BLaER1 (cell line): ENCODE measurements around the gene RREB1.

Experiments
- H3K27ac ChIP-seq: shearing (Covaris generic); formaldehyde crosslinking; 2 replicates; pipeline ENCODE4 v1.8.1; 2022
- H3K27me3 ChIP-seq: shearing (Covaris generic); formaldehyde crosslinking; 2 replicates; pipeline ENCODE4 v1.8.1; 2022
- H3K36me3 ChIP-seq: shearing (Covaris generic); formaldehyde crosslinking; 2 replicates; pipeline ENCODE4 v1.8.1; 2022
- H3K4me1 ChIP-seq: shearing (Covaris generic); formaldehyde crosslinking; 2 replicates; pipeline ENCODE4 v1.8.1; 2022
- H3K4me2 ChIP-seq: shearing (Covaris generic); formaldehyde crosslinking; 2 replicates; pipeline ENCODE4 v1.8.1; 2022
- H3K4me3 ChIP-seq: shearing (Covaris generic); formaldehyde crosslinking; 2 replicates; pipeline ENCODE4 v1.8.1; 2022
- H3K9ac ChIP-seq: shearing (Covaris generic); formaldehyde crosslinking; 2 replicates; pipeline ENCODE4 v1.8.1; 2022
- H3K9me3 ChIP-seq: shearing (Covaris generic); formaldehyde crosslinking; 2 replicates; pipeline ENCODE4 v1.8.1; 2022
- H4K20me1 ChIP-seq: shearing (Covaris generic); formaldehyde crosslinking; 2 replicates; pipeline ENCODE4 v1.8.1; 2022
- Cebpa-rat ChIP-seq: shearing (Covaris generic); IDR thresholded peaks from 2 replicates; pipeline ENCODE4 v1.8.1; 2022

RREB1 gene

DNA sequence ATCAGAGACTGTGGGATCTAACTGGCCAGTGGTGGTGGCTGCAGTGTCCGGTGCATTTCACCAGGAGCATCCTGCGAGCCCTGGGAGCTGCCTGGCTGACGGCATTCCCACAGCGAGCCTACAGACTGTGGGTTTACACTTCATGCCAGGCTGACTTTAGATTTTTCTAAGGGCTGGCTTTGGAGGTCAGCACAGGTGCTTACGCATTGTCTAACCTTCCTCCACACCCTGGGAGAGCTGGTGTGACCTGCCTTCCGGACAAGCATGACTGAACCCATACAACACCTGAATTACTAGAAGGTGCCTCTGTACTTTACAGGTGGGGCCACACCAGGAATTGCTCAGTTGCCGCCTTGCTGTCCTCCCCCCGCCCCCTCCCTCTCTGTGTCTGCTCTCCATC lies 96.2 kb downstream of the RREB1 start:
- H3K27ac ChIP-seq = no peak overlapping the region
- H3K27me3 ChIP-seq = no peaks in the 10 kb centered on the region
- H4K20me1 ChIP-seq = peaks cover 86% of the 10 kb centered on the region
- no peak for TF ChIP-seq Cebpa-rat
- H3K4me3 ChIP-seq = no peak overlapping the region
- no peaks in the 10 kb centered on the region for H3K9me3 ChIP-seq
- no peak overlapping the region for H3K9ac ChIP-seq
- H3K36me3 ChIP-seq = peaks cover 90% of the 10 kb centered on the region
- peaks cover 30% of the 10 kb centered on the region for H3K4me1 ChIP-seq
- H3K4me2 ChIP-seq = no peak overlapping the region

DNA sequence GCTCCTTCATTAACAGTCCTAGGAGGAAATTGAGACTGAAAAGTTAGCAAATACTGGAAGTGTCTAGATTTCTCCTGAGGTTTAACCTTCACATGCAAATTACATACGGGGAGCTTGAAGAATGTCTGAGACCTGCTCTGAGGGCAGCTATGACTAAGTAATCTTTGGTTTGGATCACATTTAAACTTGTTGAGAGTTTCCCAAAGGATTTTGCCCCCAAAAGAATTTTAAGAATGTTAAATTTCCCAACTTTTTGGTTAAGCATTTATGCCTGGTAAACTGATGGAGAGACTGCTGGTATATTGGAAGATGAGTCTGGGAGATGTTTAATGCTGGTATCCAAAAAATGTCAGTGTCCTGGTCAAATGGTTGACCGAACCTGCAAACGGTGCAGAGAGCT lies 97.0 kb downstream of the RREB1 start:
- H3K27ac ChIP-seq = no peak overlapping the region
- H3K36me3 ChIP-seq = peaks cover 88% of the 10 kb centered on the region
- peaks cover 84% of the 10 kb centered on the region for H4K20me1 ChIP-seq
- H3K4me2 ChIP-seq = no peak overlapping the region
- H3K4me3 ChIP-seq = no peak overlapping the region
- no peaks in the 10 kb centered on the region for H3K9me3 ChIP-seq
- no peak overlapping the region for H3K9ac ChIP-seq
- H3K4me1 ChIP-seq = peaks cover 30% of the 10 kb centered on the region
- TF ChIP-seq Cebpa-rat = no peak
- no peaks in the 10 kb centered on the region for H3K27me3 ChIP-seq

DNA sequence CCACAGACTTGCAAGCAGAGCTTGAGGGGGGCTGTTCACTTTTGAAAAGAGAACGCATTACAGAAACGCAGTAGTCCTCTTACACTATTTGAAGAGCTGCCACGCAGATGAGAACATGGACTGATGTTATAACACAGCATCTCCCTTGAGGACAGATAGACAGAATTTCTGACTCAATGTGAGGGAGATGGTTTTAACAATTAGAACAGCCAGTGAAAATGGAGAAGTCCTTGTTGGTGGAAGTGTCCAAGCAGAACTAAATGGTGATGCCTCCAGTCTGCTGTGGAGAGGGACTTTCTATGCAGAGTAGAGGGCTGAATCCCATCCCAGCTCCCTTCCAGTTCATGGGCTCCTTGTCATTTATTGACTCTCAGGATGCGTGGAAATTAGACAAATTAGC lies 100.0 kb downstream of the RREB1 start:
- peaks cover 93% of the 10 kb centered on the region for H3K36me3 ChIP-seq
- H3K27me3 ChIP-seq = no peaks in the 10 kb centered on the region
- H3K9me3 ChIP-seq = no peaks in the 10 kb centered on the region
- peaks cover 70% of the 10 kb centered on the region for H4K20me1 ChIP-seq
- peaks cover 11% of the 10 kb centered on the region; the same call in 1 of the 2 replicates for H3K4me1 ChIP-seq
- H3K4me3 ChIP-seq = no peak overlapping the region
- no peak for TF ChIP-seq Cebpa-rat
- no peak overlapping the region for H3K9ac ChIP-seq
- H3K27ac ChIP-seq = no peak overlapping the region
- no peak overlapping the region for H3K4me2 ChIP-seq

DNA sequence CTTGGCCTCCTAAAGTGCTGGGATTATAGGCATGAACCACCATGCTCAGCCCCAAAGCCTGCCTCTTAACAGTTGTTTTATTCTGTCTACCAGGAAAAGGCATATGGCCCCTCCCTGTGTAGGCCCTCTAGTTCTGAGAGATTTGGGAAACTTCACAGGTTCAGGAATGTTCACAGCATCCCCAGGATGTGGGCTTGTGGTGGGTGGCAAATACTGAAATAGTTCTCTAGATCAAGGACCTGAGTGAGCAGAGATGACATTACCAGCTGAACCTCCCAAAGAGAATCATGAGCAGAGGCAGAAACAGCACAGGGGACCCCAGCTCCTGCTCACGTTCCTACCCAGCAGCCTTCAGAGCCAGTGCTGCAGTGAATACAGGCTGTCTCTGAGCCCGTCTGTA lies 105.7 kb downstream of the RREB1 start:
- Histone ChIP-seq H3K27me3 (no peaks in the 10 kb centered on the region), H3K27ac (no peak overlapping the region), H3K4me2 (no peak overlapping the region), H3K36me3 (peaks cover 93% of the 10 kb centered on the region), H3K9ac (no peak overlapping the region), H3K4me3 (no peak overlapping the region), H3K4me1 (peaks cover 5% of the 10 kb centered on the region; the same call in 1 of the 2 replicates), H3K9me3 (no peaks in the 10 kb centered on the region), H4K20me1 (peaks cover 51% of the 10 kb centered on the region)
- TF ChIP-seq Cebpa-rat = no peak

DNA sequence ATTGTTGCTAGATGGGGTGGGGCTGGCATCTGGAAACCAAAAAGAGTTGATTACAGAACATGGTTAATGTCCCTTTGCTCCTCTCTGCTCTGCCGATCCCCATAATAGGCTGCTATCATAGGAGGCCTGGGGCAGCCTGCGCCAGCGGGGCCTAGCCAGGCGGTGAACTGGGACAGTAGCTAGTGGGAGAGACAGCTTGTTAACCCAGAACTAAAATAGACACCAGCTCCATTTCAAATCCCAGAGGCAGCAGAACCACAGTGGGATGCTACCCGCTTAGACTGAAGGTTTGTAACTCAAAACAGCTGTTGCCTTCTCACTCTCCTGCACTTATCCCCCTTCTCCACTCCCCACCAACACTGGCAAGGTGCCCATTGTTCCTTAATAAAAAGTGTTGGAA lies 106.7 kb downstream of the RREB1 start:
- Histone ChIP-seq H3K4me3 (no peak overlapping the region), H3K9me3 (no peaks in the 10 kb centered on the region), H3K4me2 (no peak overlapping the region), H3K4me1 (no peaks in the 10 kb centered on the region), H3K9ac (no peak overlapping the region), H3K27me3 (no peaks in the 10 kb centered on the region), H4K20me1 (peaks cover 44% of the 10 kb centered on the region), H3K27ac (0 out of 2 replicates have a peak overlapping the region, but pooled peaks have one; percentile 13), H3K36me3 (peaks cover 98% of the 10 kb centered on the region)
- no peak for TF ChIP-seq Cebpa-rat

DNA sequence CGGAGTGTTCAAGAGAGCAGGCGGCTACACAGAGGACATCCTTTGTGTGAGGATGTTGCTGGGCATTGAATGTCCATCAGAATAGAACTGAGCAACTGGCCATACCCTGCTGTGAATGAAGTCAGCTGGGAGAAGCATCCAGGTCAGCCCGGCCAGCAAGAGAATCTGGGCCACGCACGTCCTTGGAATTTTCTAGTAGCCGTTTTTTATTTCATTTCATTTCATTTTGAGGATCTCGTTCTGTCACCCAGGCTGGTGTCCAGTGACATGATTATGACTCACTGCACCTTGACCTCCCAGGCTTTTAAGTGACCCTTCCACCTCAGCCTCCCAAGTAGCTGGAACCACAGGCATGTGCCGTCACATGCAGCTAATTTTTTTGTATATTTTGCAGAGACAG lies 107.4 kb downstream of the RREB1 start:
- Histone ChIP-seq H3K27ac (no peak overlapping the region), H3K36me3 (peaks cover 98% of the 10 kb centered on the region)

DNA sequence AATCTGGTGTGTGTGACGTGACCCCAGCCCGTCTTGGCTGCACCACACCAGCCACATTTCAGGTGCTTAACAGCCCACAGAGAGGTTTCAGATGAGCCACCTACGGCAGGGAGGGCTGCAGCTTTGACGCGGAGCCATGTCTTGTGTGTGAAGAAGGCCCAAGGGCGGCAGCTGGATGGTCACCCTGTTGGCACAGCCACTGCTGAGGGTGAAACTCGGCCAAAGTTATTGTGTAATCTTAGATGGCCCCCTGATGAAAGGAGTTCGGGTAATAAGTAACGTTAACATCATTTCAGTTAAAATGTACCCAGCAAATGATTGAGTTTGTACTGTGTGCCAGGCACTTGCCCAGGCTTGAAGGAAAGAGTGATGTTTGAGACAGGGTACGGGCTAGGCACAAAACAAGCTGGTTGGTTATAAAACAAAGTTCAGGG lies 108.1 kb downstream of the RREB1 start:
- no peak overlapping the region for H3K4me2 ChIP-seq
- H3K36me3 ChIP-seq = peaks cover 98% of the 10 kb centered on the region
- no peak for TF ChIP-seq Cebpa-rat
- H3K4me3 ChIP-seq = no peak overlapping the region
- H3K4me1 ChIP-seq = no peaks in the 10 kb centered on the region
- H3K9ac ChIP-seq = no peak overlapping the region
- H3K9me3 ChIP-seq = no peaks in the 10 kb centered on the region
- no peaks in the 10 kb centered on the region for H3K27me3 ChIP-seq
- H3K27ac ChIP-seq = 0 out of 2 replicates have a peak overlapping the region, but pooled peaks have one; percentile 26
- peaks cover 50% of the 10 kb centered on the region for H4K20me1 ChIP-seq

More for the DNA sequence above, 107.4 kb downstream of the RREB1 start:
- H3K9me3 ChIP-seq = no peaks in the 10 kb centered on the region
- no peak overlapping the region for H3K4me3 ChIP-seq
- no peak for TF ChIP-seq Cebpa-rat
- no peaks in the 10 kb centered on the region for H3K27me3 ChIP-seq
- H3K4me2 ChIP-seq = no peak overlapping the region
- H3K9ac ChIP-seq = no peak overlapping the region
- no peaks in the 10 kb centered on the region for H3K4me1 ChIP-seq
- H4K20me1 ChIP-seq = peaks cover 44% of the 10 kb centered on the region

DNA sequence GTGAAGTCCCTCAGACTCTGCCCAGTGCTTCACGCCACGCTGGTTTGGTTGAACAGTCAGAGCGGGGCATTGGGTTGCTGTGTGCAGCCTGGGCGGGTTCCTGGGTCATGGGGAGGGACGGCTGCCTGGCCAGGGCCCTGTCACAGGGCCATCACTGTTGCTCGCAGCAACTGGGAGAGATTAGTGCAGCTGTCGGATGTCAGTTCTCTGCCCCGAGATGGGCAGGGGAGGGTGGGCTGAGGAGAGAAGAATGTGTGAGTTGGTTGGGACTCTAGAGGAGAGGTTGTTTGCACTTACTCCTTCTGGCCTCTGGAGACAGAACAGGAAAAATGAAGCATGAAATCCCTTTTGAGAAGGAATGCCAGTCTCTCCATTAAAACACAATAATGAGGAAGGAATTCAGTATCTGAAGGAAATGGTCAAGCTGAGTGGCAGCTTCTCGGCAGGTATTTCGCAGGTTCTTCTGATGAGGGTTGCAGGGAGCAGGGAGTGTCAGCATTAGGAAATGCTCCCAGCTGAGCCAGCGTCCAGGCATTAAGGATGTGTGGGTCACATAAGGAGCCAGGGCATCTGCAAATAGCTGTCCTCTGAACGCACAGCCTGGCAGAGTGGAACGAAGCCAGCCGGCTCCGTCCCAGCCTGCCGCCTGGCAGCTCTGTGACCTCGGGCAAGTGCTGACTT lies 109.3 kb downstream of the RREB1 start:
- H3K9ac ChIP-seq = no peak overlapping the region
- peaks cover 97% of the 10 kb centered on the region for H3K36me3 ChIP-seq
- no peak overlapping the region for H3K4me2 ChIP-seq
- H4K20me1 ChIP-seq = peaks cover 51% of the 10 kb centered on the region
- H3K27me3 ChIP-seq = no peaks in the 10 kb centered on the region
- no peak for TF ChIP-seq Cebpa-rat
- no peaks in the 10 kb centered on the region for H3K4me1 ChIP-seq
- no peak overlapping the region for H3K27ac ChIP-seq
- no peak overlapping the region for H3K4me3 ChIP-seq
- no peaks in the 10 kb centered on the region for H3K9me3 ChIP-seq

DNA sequence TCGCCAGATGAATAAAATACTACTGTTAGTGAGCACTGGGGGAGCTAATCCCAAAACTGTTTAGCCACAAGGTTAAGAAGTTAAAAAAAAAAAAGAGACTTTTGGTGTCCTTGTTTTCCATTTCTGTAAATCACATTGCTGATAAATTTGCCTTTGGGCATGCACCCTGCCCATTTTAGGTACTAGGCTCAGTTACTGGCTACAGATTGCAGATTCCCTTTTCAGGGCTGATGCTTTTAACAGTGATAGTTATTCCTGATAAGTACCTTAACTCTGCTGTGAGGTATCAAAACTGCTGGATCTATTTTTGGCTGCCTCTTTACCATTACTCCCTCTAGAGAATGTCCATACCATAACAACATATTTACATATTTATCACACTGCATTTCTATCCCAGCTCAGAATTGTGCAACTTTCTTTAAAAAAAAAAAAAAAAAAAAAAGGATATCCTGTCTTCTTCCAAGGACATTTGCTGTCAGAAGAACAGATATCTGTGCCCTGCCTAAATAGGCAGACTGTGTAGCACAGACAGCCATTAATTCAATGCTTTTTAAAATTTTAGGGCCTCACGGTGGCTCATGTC lies 110.7 kb downstream of the RREB1 start:
- H3K27ac ChIP-seq = no peak overlapping the region
- H3K9me3 ChIP-seq = no peaks in the 10 kb centered on the region
- H3K27me3 ChIP-seq = no peaks in the 10 kb centered on the region
- no peak overlapping the region for H3K4me3 ChIP-seq
- H4K20me1 ChIP-seq = peaks cover 56% of the 10 kb centered on the region
- H3K9ac ChIP-seq = no peak overlapping the region
- H3K4me1 ChIP-seq = no peaks in the 10 kb centered on the region
- no peak for TF ChIP-seq Cebpa-rat
- H3K4me2 ChIP-seq = no peak overlapping the region
- peaks cover 97% of the 10 kb centered on the region for H3K36me3 ChIP-seq

DNA sequence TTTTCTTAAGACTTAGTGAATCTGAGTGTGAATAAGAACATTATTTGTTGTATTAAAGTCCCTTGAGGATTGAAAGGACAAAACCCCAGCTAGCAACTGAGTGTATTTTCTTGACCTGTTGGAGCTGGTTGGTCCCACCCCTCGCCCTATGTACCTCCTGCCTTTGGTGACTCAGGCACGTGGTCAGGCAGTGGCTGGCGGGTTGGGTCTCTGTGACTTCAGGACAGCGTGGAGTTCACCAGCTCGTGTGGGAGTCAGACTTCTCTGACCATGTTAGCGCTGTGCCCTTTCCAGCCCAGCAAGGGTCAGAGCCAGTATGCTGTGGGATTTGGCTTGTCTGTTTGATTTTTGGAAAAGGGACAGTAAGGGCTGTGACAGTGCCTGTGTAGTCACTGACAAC lies 111.5 kb downstream of the RREB1 start:
- H3K4me1 ChIP-seq = peaks cover 5% of the 10 kb centered on the region
- no peaks in the 10 kb centered on the region for H3K27me3 ChIP-seq
- TF ChIP-seq Cebpa-rat = no peak
- H3K9ac ChIP-seq = 0 out of 2 replicates have a peak overlapping the region, but pooled peaks have one; percentile 10
- no peak overlapping the region for H3K27ac ChIP-seq
- H3K9me3 ChIP-seq = no peaks in the 10 kb centered on the region
- no peak overlapping the region for H3K4me3 ChIP-seq
- H3K36me3 ChIP-seq = peaks cover 92% of the 10 kb centered on the region
- no peak overlapping the region for H3K4me2 ChIP-seq
- H4K20me1 ChIP-seq = peaks cover 51% of the 10 kb centered on the region
